ENCODE data around the gene AP4B1.

The AP4B1 gene

DNA sequence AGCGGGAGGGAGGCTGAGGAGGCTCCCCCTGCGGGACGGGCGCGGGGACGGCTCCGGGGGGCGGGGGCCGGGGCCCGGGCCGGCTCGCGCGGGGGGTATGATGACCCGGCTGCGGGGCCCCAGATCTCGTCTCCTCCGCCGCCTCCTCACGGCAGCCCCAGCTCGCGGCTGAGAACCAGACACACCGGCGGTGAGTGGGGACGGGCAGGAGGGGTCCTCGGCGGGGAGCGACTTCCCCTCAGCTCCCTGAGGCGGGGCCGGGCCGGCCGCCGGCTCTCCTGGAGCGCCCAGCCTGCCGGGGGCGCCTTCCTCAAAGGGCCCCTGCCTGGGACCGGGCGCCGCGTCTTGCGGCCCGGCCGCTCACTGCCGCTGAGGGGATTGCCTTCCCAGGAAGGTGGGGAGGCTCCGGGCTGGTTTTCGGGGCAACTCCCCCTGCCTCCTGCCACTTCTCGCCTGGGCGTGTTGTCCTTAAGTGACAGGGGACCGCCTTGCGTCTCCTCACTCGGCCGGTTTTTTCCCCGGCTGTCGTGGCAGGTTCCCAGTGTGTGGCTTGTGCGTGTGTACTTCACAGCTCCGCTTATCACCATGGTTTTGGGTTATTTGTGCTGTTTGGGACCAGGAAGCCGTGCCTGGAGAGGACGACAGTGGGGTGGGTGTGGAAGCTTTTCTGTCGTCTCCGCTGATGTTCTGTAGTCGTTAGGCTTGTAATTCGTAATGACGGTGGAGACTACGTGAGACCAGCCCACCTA, 25.3 kb upstream of the AP4B1 start:
- no peak for DNase-seq

GRCh38 chr1:113928941-113929749, 24.5 kb upstream of the AP4B1 start, which contains the start of gene HIPK1:
TSS of gene HIPK1 (plus strand) at chr1:113929324.
- DNase-seq = peak; percentile 71

- no peak for DNase-seq
Measured at GRCh38 chr1:113928187-113928930, 23.8 kb upstream of the AP4B1 start.

DNA sequence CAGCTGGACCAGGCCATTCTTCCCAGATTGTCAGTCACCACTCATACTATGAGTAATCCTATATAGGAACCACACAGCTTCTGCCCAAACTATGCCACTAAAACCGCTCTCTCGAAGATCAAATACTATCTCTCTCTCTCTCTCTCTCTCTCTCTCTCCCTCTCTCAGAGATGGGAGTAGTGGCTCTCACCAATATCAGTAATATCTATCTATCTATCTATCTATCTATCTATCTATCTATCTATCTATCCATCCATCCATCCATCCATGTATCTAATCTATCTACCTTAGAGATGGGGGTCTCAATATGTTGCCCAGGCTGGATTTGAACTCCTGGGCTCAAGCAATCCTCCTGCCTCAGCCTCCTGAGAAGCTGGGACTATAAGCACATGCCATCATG, 19.9 kb upstream of the AP4B1 start:
- no peak for DNase-seq

DNA sequence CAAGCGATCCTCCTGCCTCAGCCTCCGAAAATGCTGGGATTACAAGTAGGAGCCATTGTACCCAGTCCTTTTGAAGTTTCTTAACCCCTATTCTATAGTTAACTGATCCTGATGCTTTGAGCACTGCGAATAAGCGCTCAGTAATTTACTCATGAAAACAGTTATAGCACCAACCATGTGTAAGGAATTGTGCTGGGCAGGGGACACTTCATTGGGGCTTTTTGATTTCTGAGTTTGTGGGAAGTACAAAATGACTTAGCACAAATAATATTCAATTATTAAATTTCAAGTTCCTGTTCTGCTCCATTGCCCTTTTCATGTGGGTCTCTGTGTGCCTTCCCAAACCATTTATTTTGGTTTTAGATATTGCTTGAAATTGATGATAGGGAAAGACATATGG, 18.4 kb upstream of the AP4B1 start:
- DNase-seq = no peak

DNA sequence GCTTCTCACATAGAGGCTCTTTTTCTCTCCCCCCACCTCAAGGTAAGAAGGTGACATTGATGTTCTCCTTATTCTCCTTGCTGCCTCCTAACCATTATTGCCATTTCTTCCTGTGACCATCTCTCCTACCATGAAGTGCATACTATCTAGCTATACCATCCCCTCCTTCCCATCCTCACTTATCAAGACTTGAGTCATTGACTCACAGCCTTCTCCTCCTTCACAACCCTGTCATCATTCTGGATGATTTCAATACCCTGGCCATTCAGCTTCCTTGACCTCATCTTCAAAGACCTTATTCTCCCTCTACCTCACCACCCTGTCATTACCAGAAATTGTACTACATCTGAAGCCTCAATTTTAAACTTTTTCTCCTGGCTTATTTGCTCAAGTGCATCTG, 13.6 kb upstream of the AP4B1 start:
- DNase-seq = no peak

DNA sequence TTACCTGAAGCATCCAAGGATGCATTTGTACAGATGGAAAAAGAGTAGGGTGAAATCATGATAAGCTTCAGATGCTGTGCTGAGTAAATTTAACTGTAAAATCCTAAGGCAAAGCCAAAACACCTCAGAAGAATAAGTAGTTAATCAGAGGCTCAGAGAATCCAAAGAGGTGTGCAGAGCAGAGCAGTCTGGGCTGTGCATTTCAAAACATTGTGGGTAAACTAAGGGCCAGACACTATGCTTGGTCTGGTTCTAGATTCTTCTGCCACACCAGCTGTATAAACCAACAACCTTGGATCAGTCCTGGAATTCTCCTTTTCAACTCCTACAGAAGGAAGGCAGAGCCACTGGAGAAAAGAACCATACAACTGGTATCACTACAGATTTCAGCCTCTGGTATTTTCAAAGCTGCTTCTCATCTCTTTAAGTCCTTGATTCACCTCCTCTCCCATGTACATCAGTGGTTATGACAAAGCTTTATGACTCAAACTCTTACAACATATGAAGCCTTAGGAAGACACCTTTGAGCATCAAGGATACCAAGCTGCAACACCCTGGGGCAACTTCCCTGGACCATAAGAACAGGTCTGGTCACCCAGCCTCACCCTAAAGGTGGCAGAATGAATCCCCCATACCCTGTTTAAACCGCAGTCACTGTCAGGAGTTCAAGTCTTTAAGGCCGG, 12.9 kb upstream of the AP4B1 start:
- no peak for DNase-seq

- no peak for DNase-seq
Measured at GRCh38 chr1:113916974-113917373, 12.4 kb upstream of the AP4B1 start.

DNA sequence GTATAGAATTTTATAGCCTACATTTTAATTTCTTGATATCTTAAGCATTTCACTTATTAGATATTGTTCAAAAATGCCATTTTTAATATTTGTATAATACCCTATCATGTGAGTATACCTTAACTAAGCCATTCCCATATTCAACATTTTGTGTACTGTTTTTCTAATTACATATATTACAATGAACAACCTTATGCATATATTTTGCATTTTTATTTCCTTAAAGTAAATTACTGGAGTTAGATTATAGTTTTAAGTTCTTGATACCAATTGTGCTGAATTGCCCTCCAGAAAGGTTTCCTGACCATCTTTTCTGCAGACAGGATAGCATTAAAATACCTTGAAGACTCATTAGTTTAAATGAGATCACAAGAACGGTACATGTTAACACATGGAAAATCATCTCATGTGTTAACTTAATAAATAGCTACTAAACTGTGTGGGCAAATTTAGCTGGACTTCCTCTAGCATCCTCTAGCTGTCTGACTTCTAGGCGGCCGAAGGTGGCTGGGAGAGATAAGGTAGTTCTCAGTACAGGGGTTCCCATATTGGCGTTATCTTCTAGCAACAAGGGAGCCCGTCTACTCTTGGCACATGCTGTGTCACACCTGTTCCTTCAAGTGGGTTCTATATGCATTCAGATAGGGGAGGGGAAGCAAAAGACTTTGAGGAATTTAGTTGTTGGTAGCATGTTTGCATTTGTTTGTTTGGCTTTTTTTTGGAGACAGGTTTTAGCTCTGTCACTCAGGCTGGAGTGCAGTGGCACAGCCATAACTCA, 9.5 kb upstream of the AP4B1 start:
- no peak for DNase-seq

GRCh38 chr1:113913312-113913668, 8.7 kb upstream of the AP4B1 start:
- no peak for DNase-seq

DNA sequence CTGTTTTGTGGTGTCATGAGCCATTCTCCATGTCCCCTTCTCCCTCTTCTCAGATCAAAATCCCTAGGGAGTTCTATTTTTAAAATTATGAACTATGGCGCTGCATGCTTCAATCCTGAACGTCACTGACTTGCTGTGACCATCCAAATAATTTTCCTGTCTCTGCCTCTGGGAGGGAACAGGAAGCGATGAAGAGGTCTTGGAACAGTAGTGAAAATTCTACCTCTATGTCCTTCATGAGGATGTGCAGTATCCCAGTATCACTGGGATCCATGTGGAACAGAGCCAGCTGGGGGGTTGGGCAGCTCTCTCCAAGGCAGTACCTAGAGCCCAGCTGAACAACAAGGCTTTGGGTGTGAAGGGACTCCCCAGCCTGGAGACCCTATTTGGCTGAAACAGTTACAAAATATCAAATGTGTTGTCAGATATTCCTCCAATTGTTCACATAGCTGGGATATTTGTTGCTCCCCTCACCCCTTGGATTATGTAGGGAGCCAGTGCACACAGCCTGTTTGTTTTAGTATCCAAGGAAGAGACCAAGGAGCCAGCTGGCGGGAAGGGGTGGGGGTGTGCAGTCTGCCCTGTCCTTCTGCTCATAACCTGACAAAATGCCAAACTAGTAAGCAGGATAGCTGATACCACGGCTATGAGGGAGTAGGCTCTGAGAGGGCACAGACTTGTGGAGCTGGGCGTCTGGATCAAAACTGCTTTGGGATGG, 8.2 kb upstream of the AP4B1 start:
- DNase-seq = no peak

DNA sequence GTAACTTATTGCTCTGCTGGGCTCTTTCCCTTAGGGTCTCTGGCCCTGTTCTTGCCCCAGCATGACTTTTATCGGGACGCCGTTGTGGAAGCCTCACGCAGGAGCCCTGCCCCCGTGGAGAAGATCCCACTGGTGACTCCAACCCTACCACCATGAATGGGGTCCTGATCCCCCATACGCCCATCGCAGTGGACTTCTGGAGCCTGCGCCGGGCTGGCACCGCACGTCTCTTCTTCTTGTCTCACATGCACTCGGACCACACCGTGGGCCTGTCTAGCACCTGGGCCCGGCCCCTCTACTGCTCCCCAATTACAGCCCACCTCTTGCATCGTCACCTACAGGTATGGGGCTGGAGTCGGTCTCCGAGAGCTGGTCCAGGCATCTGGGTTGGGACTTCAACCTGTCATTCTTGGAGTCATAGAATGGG, 849 bp upstream of the AP4B1 start:
- no peak for DNase-seq

DNA sequence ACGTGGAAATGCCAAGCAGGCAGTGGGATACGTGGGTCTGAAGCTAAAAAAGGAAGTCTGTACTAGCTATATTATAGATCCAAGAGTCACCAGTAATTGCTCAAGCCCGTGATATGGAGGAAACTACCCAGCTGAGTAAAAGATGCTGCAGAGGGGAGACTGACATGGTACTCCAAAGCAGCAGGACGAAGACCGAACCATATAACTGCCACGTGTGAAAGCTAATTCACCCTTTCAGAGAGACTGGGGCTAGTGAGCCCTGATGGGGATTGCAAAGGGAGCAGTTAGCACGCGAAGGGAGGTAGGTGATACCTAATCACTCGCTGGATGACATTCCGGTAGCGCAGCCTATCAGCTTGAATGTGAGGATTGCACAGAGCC, 316 bp downstream of the AP4B1 start:
- DNase-seq = peak; percentile 53

DNA sequence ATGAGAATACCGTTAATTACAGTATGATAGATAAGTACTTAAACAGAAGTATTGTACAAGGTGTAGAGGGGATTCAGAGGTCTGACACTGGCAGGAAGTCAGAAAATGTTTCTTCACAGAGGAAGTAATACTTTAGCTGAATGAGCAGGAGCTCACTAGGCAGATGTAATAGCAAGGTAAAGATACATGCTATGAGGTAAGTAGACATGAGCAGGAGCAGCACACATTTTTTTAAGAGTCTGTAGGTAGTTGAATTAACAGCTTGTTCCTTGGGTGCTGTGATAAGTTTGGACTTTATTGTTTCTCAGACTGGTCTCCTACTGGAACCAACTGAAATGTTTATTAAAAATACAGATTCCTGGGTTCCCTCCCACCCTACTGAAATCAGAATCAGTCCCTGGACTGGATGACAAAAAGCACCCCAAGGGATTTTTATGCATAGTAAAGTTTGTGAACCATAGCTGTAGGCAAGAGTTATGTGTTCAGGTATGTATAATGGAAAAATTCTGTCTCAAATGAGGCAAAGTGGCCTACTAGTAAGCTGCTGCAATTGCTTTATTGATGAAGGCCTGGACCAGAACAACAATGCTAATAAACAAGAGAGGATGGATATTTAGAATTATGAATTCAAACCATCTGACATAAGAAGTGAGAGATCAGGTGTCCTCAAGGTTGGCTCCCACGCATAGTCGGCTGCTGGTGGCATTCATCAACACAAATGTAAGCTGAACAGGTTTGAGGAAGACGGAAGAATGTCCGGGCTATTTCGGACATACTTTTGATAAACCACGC, 902 bp downstream of the AP4B1 start:
- DNase-seq = no peak

DNA sequence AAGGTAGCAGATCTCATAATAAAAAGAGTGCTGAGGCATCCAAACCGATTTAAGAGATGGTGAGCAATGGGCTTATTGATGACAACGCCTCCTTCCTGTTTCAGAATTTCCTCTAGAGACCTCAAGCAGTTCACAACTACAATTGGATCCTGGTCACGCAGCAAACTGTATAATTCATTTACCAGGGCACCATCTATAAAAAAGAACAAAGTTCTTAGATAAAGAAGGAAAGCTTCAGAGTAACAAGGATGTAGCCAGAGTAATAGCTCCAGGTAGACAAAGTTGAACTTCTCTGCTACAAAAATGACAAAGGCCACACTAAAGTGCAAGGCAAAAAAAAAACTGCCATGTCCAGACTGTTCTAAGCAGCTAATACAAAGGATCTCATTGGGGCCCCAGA, 3.4 kb downstream of the AP4B1 start:
- DNase-seq = no peak

GRCh38 chr1:113899111-113899510, 5.5 kb downstream of the AP4B1 start:
- DNase-seq = no peak

GRCh38 chr1:113898241-113898814, 6.3 kb downstream of the AP4B1 start:
- no peak for DNase-seq

DNA sequence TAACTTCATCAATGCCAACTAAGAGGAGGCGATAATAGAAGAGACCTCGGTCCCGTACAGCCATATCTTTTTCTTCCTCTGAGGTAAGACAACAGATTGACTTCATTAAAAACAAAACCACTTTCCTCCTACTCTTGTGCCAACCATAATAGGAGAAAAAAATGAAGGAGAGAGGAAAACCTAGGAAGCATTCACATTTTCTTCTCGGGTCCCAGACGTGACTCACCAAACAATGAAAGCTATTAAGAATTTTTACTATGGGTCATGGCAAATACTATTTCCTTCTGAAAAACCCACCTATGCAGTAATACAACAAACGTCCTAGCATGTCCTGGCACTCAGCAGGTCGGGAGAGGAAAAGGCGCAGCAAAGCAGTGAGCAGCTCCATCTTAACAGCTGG, 8.6 kb downstream of the AP4B1 start:
- no peak for DNase-seq

GRCh38 chr1:113895098-113895497, 9.5 kb downstream of the AP4B1 start:
- DNase-seq = no peak

GRCh38 chr1:113893267-113893666, 11.3 kb downstream of the AP4B1 start:
- DNase-seq = no peak

Measured in DMS153 (cell line).